AG04449 (cell line): ENCODE measurements around the gene AK8.
"Not testable (repeated sequence)": the region's sequence is repeated elsewhere in the genome, so short reads cannot be mapped to it uniquely, and the experiment has no call there.

Source experiments
- CTCF ChIA-PET: fragments of 350-600 bp; formaldehyde crosslinking; extraction: SDS; loops from one replicate; lab custom pipeline; 2021; ENCODE audit warnings: antibody characterized with exemption; lab: Yijun Ruan, JAX
- POLR2A ChIA-PET: fragments of 400-600, 350-600 bp; formaldehyde crosslinking; extraction: SDS; loops from one replicate; lab custom pipeline; 2020; ENCODE audit warnings: antibody characterized with exemption, inconsistent platforms; lab: Yijun Ruan, JAX
- DNase-seq: peaks from one replicate; pipeline ENCODE4 v3.0.0-alpha.2; 2010; ENCODE audit warnings: low read depth, low spot score
- H3K4me3 ChIP-seq: 2 replicates; pipeline ENCODE4 v1.5.1; 2011; ENCODE audit warnings: low read depth, mild to moderate bottlenecking, control low read depth, low read length
- TF ChIP-seq, protein P1 (sequence below): IDR thresholded peaks from one replicate; pipeline ENCODE4 v1.5.1; 2011; ENCODE audit warnings: mild to moderate bottlenecking, moderate library complexity, low read length, control low read depth, inconsistent platforms; ENCODE audit not compliant: insufficient read depth; ENCODE audit errors: missing control alignments

AK8 gene

DNA sequence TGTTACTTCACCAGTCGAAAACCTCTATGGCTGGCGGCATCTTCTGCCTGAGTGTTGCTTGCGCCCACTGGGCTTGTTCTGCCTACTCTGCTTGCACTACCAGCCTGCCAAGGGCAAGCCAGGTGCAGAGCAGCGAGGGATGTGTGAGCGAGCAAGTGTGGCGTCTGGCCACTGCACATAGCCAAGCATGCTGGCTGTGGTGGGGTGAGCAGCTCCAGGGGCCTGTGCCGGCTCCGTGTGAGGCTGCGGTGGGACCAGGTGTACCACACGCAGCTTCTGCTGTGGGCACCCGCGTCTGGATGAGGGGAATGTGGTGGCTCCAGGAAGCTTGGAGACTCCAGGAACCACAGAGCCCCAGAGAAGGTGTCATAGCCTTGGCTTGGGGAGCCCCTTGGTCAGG, 156.4 kb downstream of the AK8 start:
- POLR2A ChIA-PET: no interaction called here

DNA sequence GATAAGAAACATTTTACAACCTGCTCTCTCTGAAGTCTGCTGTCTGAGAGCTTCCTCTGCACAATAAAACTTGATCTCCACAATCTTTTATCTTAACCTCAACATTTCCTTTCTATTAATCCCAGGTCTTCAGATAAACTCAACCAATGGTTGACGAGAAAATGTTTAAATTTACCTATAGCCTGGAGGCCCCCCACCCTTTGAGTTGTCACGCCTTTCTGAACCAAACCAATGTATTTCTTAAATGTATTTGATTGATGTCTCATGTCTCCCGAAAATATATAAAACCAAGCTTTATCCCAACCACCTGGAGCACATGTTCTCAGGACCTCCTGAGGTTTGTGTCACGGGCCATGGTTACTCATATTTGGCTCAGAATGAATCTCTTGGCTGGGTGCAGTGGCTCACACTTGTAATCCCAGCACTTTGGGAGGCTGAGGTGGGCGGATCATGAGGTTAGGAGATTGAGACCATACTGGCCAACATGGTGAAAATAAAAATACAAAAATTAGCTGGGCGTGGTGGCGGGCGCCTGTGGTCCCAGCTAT, 159.6 kb downstream of the AK8 start:
- POLR2A ChIA-PET, H3K4me3 ChIP-seq, DNase-seq, CTCF ChIA-PET: not testable (repeated sequence)

More for the DNA sequence above, 156.4 kb downstream of the AK8 start:
- TF ChIP-seq, protein P1, sequence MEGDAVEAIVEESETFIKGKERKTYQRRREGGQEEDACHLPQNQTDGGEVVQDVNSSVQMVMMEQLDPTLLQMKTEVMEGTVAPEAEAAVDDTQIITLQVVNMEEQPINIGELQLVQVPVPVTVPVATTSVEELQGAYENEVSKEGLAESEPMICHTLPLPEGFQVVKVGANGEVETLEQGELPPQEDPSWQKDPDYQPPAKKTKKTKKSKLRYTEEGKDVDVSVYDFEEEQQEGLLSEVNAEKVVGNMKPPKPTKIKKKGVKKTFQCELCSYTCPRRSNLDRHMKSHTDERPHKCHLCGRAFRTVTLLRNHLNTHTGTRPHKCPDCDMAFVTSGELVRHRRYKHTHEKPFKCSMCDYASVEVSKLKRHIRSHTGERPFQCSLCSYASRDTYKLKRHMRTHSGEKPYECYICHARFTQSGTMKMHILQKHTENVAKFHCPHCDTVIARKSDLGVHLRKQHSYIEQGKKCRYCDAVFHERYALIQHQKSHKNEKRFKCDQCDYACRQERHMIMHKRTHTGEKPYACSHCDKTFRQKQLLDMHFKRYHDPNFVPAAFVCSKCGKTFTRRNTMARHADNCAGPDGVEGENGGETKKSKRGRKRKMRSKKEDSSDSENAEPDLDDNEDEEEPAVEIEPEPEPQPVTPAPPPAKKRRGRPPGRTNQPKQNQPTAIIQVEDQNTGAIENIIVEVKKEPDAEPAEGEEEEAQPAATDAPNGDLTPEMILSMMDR: no peak
- DNase-seq: no peak
- CTCF ChIA-PET: no interaction called here
- H3K4me3 ChIP-seq: no peak overlapping the region

DNA sequence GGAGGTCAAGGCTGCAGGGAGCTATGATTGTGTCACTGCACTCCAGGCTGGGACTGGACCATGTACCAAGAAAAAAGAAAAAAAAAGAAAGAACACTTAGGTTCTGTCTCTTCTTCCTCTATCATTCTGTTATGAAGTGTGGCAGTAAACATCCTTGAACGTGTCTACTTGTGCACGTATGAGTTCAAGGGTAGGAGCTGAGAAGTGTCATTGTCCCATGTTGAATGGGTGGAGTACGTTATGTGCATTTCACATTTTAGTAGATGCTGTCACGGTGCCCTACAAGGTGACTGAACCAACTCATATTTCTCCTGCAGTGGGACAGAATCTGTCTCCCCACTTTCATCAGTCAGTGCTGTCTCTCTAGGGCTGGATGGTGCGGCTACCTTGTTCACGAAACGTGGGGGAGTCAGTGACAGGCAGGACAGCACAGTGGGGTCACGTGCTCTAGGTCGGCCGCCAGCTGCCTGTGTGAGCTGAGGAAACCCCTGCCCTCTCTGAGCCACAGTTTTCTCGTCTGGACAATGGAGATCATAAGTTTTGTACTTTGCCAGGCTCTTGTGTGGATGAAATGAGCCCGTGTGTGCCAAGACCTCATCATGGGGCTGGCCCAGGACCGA, 160.6 kb downstream of the AK8 start:
- CTCF ChIA-PET: interaction anchor here (0.7 kb wide), 1 partner anchor 51 kb away, joined by 3 read pairs; no protein-coding TSS in a partner anchor
- no peak for DNase-seq
- H3K4me3 ChIP-seq: no peak overlapping the region

DNA sequence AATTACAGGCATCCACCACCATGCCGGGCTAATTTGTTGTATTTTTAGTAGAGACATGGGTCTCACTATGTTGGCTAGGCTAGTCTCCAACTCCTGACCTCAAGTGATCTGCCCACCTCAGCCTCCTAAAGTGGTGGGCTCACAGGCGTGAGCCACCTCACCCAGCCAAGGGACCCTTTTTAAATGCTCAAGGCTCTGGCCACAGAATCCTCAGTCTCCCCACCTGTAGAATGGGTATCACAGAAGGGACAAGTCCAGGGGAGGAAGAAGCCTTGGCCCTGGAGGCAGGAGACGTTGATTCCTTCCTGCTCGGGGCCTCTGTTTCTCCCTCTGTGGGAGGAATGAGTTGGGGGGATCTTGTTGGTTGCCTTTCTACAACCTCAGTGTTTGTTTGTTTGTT, 162.1 kb downstream of the AK8 start:
- TF ChIP-seq, protein P1: no peak
- no peak overlapping the region for H3K4me3 ChIP-seq
- no peak for DNase-seq
- ChIA-PET CTCF (no interaction called here), POLR2A (no interaction called here)

More for the DNA sequence above, 160.6 kb downstream of the AK8 start:
- TF ChIP-seq, protein P1: no peak
- POLR2A ChIA-PET: no interaction called here

DNA sequence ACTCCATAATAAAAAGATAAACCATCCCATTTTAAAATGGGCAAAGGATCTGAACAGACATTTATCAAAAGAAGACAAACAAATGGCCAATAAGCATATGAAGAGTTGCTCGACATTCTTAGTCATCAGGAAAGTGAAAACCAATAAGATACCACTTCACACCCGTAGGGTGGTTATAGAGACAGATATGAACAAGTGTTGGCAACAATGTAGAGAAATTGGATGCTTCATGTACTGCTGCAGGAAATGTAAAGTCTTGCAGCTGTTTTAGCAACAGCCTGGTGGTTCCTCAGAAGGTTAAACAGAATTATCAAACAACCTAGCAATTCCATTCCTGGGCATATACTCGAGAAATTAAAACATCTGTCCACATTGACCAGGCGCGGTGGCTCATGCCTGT, 165.3 kb downstream of the AK8 start:
- TF ChIP-seq, protein P1: no peak
- DNase-seq: no peak
- CTCF ChIA-PET: no interaction called here
- no peak overlapping the region for H3K4me3 ChIP-seq
- POLR2A ChIA-PET: no interaction called here

DNA sequence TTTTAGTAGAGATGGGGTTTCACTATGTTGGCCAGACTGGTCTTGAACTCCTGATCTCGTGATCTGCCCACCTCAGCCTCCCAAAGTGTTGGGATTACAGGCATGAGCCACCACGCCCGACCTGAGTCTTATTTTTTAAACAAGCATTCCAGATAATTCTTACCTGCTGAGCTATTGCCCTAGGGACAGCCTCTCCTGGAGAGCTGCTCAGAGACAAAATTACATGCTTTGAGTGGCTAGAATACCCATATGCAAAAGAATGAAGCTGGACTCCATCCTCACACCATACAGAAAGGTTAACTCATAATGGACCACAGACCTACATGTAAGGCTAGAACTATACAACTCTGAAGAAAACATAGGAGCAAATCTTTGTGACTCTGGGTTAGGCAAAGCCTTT, 166.2 kb downstream of the AK8 start:
- ChIA-PET POLR2A (no interaction called here), CTCF (no interaction called here)
- no peak overlapping the region for H3K4me3 ChIP-seq
- DNase-seq: no peak
- TF ChIP-seq, protein P1: no peak

DNA sequence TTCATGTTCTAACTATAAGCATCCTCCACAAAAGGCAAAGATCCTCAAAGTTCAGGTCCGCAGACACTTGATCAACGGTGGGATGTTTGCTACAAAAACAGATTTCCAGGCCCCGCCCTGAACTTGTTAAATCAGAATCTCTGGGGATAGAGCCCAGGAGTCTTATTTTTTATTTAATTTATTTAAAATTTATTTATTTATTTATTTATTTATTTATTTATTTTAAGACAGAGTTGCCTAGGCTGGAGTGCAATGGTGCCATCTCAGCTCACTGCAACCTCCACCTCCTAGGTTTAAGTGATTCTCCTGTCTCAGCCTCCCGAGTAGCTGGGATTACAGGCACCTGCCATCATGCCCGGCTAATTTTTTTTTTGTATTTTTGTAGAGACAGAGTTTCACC, 166.9 kb downstream of the AK8 start:
- H3K4me3 ChIP-seq, CTCF ChIA-PET, POLR2A ChIA-PET, DNase-seq: not testable (repeated sequence)
